Aorta (tissue), 5 donors: Measurements from ENCODE around the gene CNTN5. TPM values are rescaled to one million over a fixed set of nuclear protein-coding genes. Genes with fewer than 3 reads are reported as not detected.

Experiments used
- ATAC-seq: fragments of 200-7000 bp; cut with Tn5 transposase; one replicate; pipeline ENCODE4 v1.9.1; 2022; ENCODE audit warnings: moderate library complexity; ENCODE audit not compliant: low FRiP score
- DNase-seq, 2 donors: peaks; one replicate each; pipeline ENCODE4 v3.0.0-alpha.2; 2020
- H3K27ac ChIP-seq, 2 donors: one replicate each; pipeline ENCODE4 v1.5.1; 2013; ENCODE audit warnings: low read length in 2 of 2, mild to moderate bottlenecking in 2 of 2, moderate library complexity in 2 of 2, control low read depth in 1 of 2, inconsistent platforms in 1 of 2, low read depth in 1 of 2
- H3K27me3 ChIP-seq, 2 donors: one replicate each; pipeline ENCODE4 v1.6.1; 2013; ENCODE audit warnings: control low read depth in 1 of 2, low read length in 1 of 2, mild to moderate bottlenecking in 1 of 2, moderate library complexity in 1 of 2; ENCODE audit not compliant: insufficient read depth in 2 of 2, control insufficient read depth in 1 of 2
- H3K36me3 ChIP-seq, 2 donors: one replicate each; pipeline ENCODE4 v1.6.1; 2013; ENCODE audit warnings: control low read depth in 1 of 2, low read length in 1 of 2, mild to moderate bottlenecking in 1 of 2; ENCODE audit not compliant: insufficient read depth in 2 of 2, control insufficient read depth in 1 of 2
- H3K4me1 ChIP-seq, 2 donors: one replicate each; pipeline ENCODE4 v1.6.1; 2013; ENCODE audit warnings: low read length in 2 of 2, control low read depth in 1 of 2, mild to moderate bottlenecking in 1 of 2, moderate library complexity in 1 of 2; ENCODE audit not compliant: insufficient read depth in 2 of 2, control insufficient read depth in 1 of 2
- H3K4me3 ChIP-seq, 2 donors: one replicate each; pipeline ENCODE4 v1.5.1; 2013; ENCODE audit warnings: low read length in 2 of 2, control low read depth in 1 of 2, mild to moderate bottlenecking in 1 of 2
- H3K9me3 ChIP-seq: one replicate; pipeline ENCODE4 v1.6.1; 2013; ENCODE audit warnings: mild to moderate bottlenecking, low read length; ENCODE audit not compliant: control insufficient read depth
- WGBS, 2 donors: extraction: QIAGEN DNeasy Blood & Tissue Kit; methylation state at CpG; one replicate each; pipeline ENCODE4 v1.1.7; 2013; 5-methylcytosine and 5-hydroxymethylcytosine counted together
- intact Hi-C, 2 donors: fragments of 100-400 bp; cut with DNase I; formaldehyde crosslinking; loops; one replicate each; pipeline versions ENCODE4 v1.14.2 to v1.15.0; 2022
- polyA plus RNA-seq, 2 donors: library from polyadenylated mRNA; stranded (reverse); fragments of 200-250 nt; gene quantifications; one replicate each; pipeline ENCODE4 v1.2.3, GENCODE V29; 2013
- total RNA-seq, 2 donors: library from RNA; stranded (reverse); fragmentation: NEBNext Ultra II Directional; extraction: Animal tissue kit (Norgen Biotek cat#: 25700); gene quantifications; one replicate each; pipeline ENCODE4 v1.2.1, GENCODE V29; 2021
- donor health status: healthy with polysubstance abuse.
- donor health status: Bipolar disorder and iron deficiency.
- donor health status: DM: no; HTN: no; CAD: no.
- donor health status: DM: no; HTN: no; CAD: no.
- donor health status: DM: yes; HTN: yes; CAD: no.

CNTN5 gene
- total and polyA plus RNA-seq, 4 donors: 0.13 to 2.9 (median 0.96) TPM; not detected in 1

- no peaks in the 10 kb centered on the region for H3K4me1 ChIP-seq
- no peaks in the 10 kb centered on the region for H3K27me3 ChIP-seq
- H3K27ac ChIP-seq: no peak overlapping the region
- ATAC-seq: no peak
- DNase-seq: no peak
- H3K9me3 ChIP-seq: no peaks in the 10 kb centered on the region
- no peak overlapping the region for H3K4me3 ChIP-seq
- 36 to 37% methylated on average over 1 of the region's 1 CpG for WGBS, 2 donors
- intact Hi-C loops: no loop called here
- no peaks in the 10 kb centered on the region for H3K36me3 ChIP-seq
Observed at GRCh38 chr11:99682646-99683045, 661.9 kb downstream of the CNTN5 start.

- ATAC-seq (no peak), DNase-seq (no peak)
- WGBS, 2 donors: 91% methylated on average over 3 of the region's 3 CpGs
- Histone ChIP-seq H3K4me3 (no peak overlapping the region), H3K4me1 (no peaks in the 10 kb centered on the region), H3K36me3 (no peaks in the 10 kb centered on the region), H3K27me3 (no peaks in the 10 kb centered on the region), H3K27ac (no peak overlapping the region), H3K9me3 (no peaks in the 10 kb centered on the region)
- intact Hi-C loops: no loop called here
Observed at GRCh38 chr11:99683933-99684332, 663.2 kb downstream of the CNTN5 start.

GRCh38 chr11:99686838-99687237, 666.1 kb downstream of the CNTN5 start:
- H3K4me3 ChIP-seq: no peak overlapping the region
- no peaks in the 10 kb centered on the region for H3K27me3 ChIP-seq
- no peak for DNase-seq
- intact Hi-C loops: no loop called here
- H3K9me3 ChIP-seq: no peaks in the 10 kb centered on the region
- H3K4me1 ChIP-seq: no peaks in the 10 kb centered on the region
- H3K36me3 ChIP-seq: no peaks in the 10 kb centered on the region
- no peak overlapping the region for H3K27ac ChIP-seq
- ATAC-seq: no peak
- 77 to 81% methylated on average over 3 of the region's 3 CpGs for WGBS, 2 donors

GRCh38 chr11:99687320-99687719, 666.6 kb downstream of the CNTN5 start:
- intact Hi-C loops: no loop called here
- no peak for ATAC-seq
- Histone ChIP-seq H3K4me1 (no peaks in the 10 kb centered on the region), H3K36me3 (no peaks in the 10 kb centered on the region), H3K4me3 (no peak overlapping the region), H3K27ac (no peak overlapping the region), H3K9me3 (no peaks in the 10 kb centered on the region), H3K27me3 (no peaks in the 10 kb centered on the region)
- no peak for DNase-seq

GRCh38 chr11:99693941-99694492, 673.3 kb downstream of the CNTN5 start:
- ATAC-seq (no peak), DNase-seq (no peak)
- H3K4me1 ChIP-seq: peaks cover 0 to 2% of the 10 kb centered on the region in 2 donors
- H3K9me3 ChIP-seq: no peaks in the 10 kb centered on the region
- no peak overlapping the region for H3K27ac ChIP-seq
- intact Hi-C loops: no loop called here
- peak overlapping the region in 1 of 2 donors; percentile 31 for H3K4me3 ChIP-seq
- no peaks in the 10 kb centered on the region for H3K36me3 ChIP-seq
- H3K27me3 ChIP-seq: no peaks in the 10 kb centered on the region
- WGBS, 2 donors: 6 to 7% methylated on average over 6 of the region's 6 CpGs

DNA sequence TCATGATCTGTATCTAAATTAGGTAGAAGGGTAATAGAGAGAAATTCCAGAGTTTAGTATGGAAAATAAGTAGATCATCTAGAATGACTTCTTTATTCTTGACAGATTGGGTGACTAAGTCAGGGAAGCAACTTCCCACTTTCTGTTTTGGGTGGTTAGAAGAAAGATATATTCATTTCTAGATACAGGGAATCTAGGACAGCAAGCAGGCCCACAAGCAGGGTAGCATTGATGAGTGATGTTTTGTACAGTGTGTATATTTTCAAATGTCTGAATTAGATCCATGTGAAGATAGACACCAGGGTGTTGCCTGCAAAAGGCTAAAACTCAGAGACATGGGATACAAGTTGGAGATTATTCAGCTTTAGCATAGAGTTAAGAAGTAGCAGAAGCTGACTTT, 674.4 kb downstream of the CNTN5 start:
- intact Hi-C loops: no loop called here
- no peaks in the 10 kb centered on the region for H3K9me3 ChIP-seq
- peaks cover 0 to 2% of the 10 kb centered on the region in 2 donors for H3K4me1 ChIP-seq
- no peaks in the 10 kb centered on the region for H3K36me3 ChIP-seq
- no peak overlapping the region for H3K4me3 ChIP-seq
- DNase-seq (no peak), ATAC-seq (no peak)
- H3K27ac ChIP-seq: no peak overlapping the region
- H3K27me3 ChIP-seq: no peaks in the 10 kb centered on the region

DNA sequence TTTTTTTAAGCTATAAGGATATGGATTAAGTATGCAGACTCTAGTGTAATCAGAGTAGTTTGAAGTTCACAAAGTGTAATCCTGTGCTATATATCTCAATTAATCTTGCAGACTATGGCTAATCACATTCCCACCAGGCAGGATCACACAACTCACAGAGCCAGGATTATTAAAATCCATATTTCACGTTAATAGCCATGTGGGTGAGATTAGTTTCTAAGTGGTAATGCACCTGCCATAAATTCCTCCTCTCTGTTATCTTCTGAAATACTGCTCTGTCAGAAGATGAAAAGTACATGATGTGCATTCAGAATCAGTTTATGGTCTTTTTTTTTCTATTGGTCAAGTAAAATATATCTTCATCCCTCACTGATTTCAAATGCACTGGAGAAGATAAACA, 686.1 kb downstream of the CNTN5 start:
- no peaks in the 10 kb centered on the region for H3K4me1 ChIP-seq
- WGBS, 2 donors: 71 to 87% methylated on average over 1 of the region's 1 CpG

GRCh38 chr11:99708928-99709672, 688.4 kb downstream of the CNTN5 start:
- DNase-seq (no peak), ATAC-seq (no peak)
- intact Hi-C loops: no loop called here
- Histone ChIP-seq H3K27ac (no peak overlapping the region), H3K36me3 (no peaks in the 10 kb centered on the region), H3K4me3 (no peak overlapping the region), H3K27me3 (no peaks in the 10 kb centered on the region), H3K9me3 (no peaks in the 10 kb centered on the region), H3K4me1 (no peaks in the 10 kb centered on the region)
- 62 to 69% methylated on average over 3 of the region's 3 CpGs for WGBS, 2 donors

More for the DNA sequence above, 686.1 kb downstream of the CNTN5 start:
- Histone ChIP-seq H3K27me3 (no peaks in the 10 kb centered on the region), H3K27ac (no peak overlapping the region), H3K4me3 (no peak overlapping the region), H3K36me3 (no peaks in the 10 kb centered on the region), H3K9me3 (no peaks in the 10 kb centered on the region)
- ATAC-seq (no peak), DNase-seq (no peak)
- intact Hi-C loops: no loop called here

GRCh38 chr11:99716302-99716701, 695.6 kb downstream of the CNTN5 start:
- Histone ChIP-seq H3K27me3 (no peaks in the 10 kb centered on the region), H3K9me3 (no peaks in the 10 kb centered on the region), H3K27ac (no peak overlapping the region), H3K4me1 (no peaks in the 10 kb centered on the region), H3K4me3 (no peak overlapping the region), H3K36me3 (no peaks in the 10 kb centered on the region)
- DNase-seq (no peak), ATAC-seq (no peak)
- intact Hi-C loops: no loop called here
- WGBS, 2 donors: 63 to 65% methylated on average over 3 of the region's 3 CpGs
